GM12874 (cell line): Measurements from ENCODE around the gene CPNE8.

Source experiments
- TF ChIP-seq, protein P1 (sequence below): IDR thresholded peaks from 2 replicates; pipeline ENCODE4 v1.5.1; 2011; ENCODE audit warnings: low read depth, mild to moderate bottlenecking, control low read depth, low read length, moderate library complexity; ENCODE audit not compliant: insufficient read depth

Gene CPNE8

GRCh38 chr12:38728894-38729293, 176.5 kb downstream of the CPNE8 start:
- TF ChIP-seq, protein P1, sequence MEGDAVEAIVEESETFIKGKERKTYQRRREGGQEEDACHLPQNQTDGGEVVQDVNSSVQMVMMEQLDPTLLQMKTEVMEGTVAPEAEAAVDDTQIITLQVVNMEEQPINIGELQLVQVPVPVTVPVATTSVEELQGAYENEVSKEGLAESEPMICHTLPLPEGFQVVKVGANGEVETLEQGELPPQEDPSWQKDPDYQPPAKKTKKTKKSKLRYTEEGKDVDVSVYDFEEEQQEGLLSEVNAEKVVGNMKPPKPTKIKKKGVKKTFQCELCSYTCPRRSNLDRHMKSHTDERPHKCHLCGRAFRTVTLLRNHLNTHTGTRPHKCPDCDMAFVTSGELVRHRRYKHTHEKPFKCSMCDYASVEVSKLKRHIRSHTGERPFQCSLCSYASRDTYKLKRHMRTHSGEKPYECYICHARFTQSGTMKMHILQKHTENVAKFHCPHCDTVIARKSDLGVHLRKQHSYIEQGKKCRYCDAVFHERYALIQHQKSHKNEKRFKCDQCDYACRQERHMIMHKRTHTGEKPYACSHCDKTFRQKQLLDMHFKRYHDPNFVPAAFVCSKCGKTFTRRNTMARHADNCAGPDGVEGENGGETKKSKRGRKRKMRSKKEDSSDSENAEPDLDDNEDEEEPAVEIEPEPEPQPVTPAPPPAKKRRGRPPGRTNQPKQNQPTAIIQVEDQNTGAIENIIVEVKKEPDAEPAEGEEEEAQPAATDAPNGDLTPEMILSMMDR = no peak

DNA sequence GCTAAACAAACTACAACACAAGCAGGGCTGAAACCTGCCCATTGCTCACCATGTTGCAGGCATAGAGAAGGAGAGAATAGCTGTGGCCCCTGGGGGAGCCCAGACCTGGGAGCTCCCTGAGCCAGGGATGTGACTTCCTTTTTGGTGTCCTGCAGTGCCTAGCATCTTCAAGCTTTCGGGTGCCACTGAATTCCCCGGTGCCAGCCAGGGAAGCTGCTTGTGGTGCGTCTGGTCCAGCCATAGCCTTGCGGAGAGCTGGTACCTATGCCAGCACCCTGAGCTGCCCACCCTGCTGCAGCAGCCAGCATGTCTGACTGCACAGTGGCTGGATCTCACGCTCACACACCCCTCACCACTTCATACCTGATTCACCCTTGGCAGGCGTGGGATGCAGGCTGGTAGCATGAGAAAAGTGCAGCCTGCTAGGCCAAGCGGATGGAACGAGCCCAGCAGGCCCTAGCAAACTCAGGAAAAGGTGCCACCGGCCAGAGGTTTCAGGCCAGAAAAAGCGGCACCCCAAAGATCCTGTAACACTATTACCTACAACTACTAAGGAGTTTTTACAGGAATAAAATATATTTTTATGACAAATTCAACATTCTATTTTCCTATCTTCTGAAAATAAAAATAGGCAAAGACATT, 183.7 kb downstream of the CPNE8 start:
- TF ChIP-seq, protein P1 = no peak

DNA sequence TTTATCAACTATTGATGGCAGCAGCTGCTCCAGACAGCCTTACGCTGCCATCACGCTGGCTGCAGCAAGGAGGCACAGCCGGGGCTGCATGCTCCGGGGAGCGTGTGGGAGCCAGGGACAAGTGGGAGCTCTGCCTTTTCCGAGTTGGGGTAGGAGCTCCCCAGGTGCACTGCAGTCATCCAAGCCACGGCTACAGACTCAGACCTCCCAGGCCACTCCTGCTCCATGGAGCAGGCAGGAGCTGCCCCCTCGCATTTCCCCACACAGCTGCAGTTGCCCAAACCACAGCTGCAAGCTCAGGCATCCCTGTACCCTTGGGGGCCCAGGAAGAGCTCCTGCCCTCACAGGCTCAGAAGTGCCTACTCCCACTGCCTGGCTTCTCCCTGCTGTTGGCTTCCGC, 184.7 kb downstream of the CPNE8 start:
- TF ChIP-seq, protein P1 = no peak

GRCh38 chr12:38713294-38713693, 192.1 kb downstream of the CPNE8 start:
- TF ChIP-seq, protein P1 = no peak

GRCh38 chr12:38711054-38711453, 194.3 kb downstream of the CPNE8 start:
- TF ChIP-seq, protein P1 = no peak

DNA sequence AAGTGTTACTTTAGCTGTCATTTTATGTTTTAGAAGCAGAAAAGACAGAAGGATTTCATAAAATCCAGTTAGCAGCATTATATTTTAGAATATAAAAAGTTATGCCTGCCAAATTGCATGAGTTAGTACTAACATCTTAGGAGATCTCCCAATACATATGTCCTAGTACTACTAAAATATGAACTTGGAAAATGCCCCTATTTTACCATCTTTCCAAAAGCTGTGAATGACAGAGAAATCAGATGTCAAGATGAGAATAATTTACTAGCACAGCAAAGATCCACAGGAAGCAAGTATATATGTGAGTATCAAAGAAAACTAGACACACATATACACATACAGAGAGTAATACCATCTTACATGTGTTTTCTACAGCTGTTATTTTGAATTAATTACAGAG, 196.9 kb downstream of the CPNE8 start:
- TF ChIP-seq, protein P1 = no peak

DNA sequence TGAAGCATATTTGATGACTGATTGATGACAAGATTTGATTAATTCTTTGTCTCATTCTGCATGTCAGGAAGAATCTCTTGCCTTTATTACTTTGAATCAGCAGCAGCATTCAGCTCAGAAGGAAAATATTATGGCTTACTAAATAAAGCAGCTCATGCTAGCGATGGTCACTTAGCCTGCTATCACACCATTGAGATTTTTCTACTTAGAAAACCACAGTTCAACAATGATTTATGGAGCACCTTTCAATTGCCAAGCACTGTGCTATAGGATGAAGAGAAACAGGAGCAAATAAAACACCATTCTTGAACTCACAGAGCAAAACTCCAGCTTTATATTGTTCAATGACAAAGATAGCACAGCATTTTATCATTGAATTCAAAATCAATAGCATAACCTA, 197.7 kb downstream of the CPNE8 start:
- TF ChIP-seq, protein P1 = no peak
